Muscle of leg (tissue), 11 donors: Measurements from ENCODE around the gene RFNG. TPM values are rescaled to one million over a fixed set of nuclear protein-coding genes. Genes with fewer than 3 reads are reported as not detected.
"Not testable (repeated sequence)": the region's sequence is repeated elsewhere in the genome, so short reads cannot be mapped to it uniquely, and the experiment has no call there.

ENCODE experiments used
- DNase-seq: peaks from one replicate; pipeline ENCODE4 v3.0.0; 2013
- H3K27ac ChIP-seq: one replicate; pipeline ENCODE4 v1.5.1; 2013; ENCODE audit warnings: mild to moderate bottlenecking, low read length, control low read depth
- H3K27me3 ChIP-seq: one replicate; pipeline ENCODE4 v1.6.1; 2013; ENCODE audit warnings: low read length; ENCODE audit not compliant: control insufficient read depth, insufficient read depth
- H3K36me3 ChIP-seq: one replicate; pipeline ENCODE4 v1.6.1; 2013; ENCODE audit warnings: low read length; ENCODE audit not compliant: control insufficient read depth, insufficient read depth
- H3K4me1 ChIP-seq: one replicate; pipeline ENCODE4 v1.6.1; 2013; ENCODE audit warnings: low read length; ENCODE audit not compliant: control insufficient read depth, insufficient read depth
- H3K4me3 ChIP-seq: one replicate; pipeline ENCODE4 v1.5.1; 2013; ENCODE audit warnings: low read length, control low read depth
- H3K9me3 ChIP-seq: replicated peaks from 2 replicates; pipeline ENCODE4 v1.6.1; 2013; ENCODE audit warnings: low read depth, low read length; ENCODE audit not compliant: control insufficient read depth
- WGBS: methylation state at CpG from one replicate; pipeline ENCODE4 v1.1.5; 2013; ENCODE audit warnings: missing lambda C conversion rate; ENCODE audit not compliant: insufficient coverage; 5-methylcytosine and 5-hydroxymethylcytosine counted together
- polyA plus RNA-seq, 8 donors: library from polyadenylated mRNA; unstranded; fragments of 120-200 nt; gene quantifications; one replicate each; pipeline versions ENCODE4 v1.2.1 to v1.2.3, GENCODE V29; 2013; ENCODE audit warnings: inconsistent platforms in 1 of 8, low replicate concordance in 1 of 8; ENCODE audit not compliant: insufficient read length in 8 of 8, insufficient read depth in 1 of 8
- total RNA-seq: library from RNA; stranded (reverse); fragments of 120-200 nt; gene quantifications from one replicate; pipeline ENCODE4 v1.2.4, GENCODE V29; 2013

The RFNG gene
- total and polyA plus RNA-seq, 9 donors, result 21.6 to 47.1 (median 31.5) TPM

DNA sequence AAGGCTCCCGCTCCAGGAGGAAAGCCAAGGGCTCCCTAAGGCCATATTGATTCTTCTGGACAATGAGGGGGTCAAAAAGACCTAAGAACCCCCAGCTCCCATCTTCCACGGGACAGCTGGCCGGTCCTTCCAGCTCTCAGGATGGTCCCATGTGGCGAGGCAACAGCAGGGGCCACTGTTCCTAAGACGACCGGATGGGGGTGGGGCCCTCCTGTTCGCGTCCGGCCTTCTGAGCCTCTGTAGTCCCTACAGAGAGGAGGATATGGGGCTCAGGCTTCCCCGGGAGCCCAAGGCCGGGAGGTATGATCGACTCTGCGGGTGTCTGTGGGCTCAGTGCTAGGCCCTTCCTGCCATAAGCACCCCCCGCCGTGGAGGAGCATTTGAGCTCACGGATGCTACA, 8.1 kb downstream of the RFNG start:
- H3K4me1 ChIP-seq, result no peaks in the 10 kb centered on the region
- H3K9me3 ChIP-seq, result no peaks in the 10 kb centered on the region
- no peak overlapping the region for H3K27ac ChIP-seq
- H3K4me3 ChIP-seq, result no peak overlapping the region
- DNase-seq, result no peak
- H3K27me3 ChIP-seq, result no peaks in the 10 kb centered on the region
- 48% methylated on average over 13 of the region's 16 CpGs for WGBS
- H3K36me3 ChIP-seq, result peaks cover 21% of the 10 kb centered on the region

GRCh38 chr17:82042649-82043048, 9.0 kb downstream of the RFNG start:
- H3K27ac ChIP-seq, result no peak overlapping the region
- H3K36me3 ChIP-seq, result peaks cover 13% of the 10 kb centered on the region
- H3K4me3 ChIP-seq, result no peak overlapping the region
- no peaks in the 10 kb centered on the region for H3K27me3 ChIP-seq
- DNase-seq, result no peak
- peaks cover 5% of the 10 kb centered on the region for H3K4me1 ChIP-seq
- 79% methylated on average over 7 of the region's 9 CpGs for WGBS
- no peaks in the 10 kb centered on the region for H3K9me3 ChIP-seq

DNA sequence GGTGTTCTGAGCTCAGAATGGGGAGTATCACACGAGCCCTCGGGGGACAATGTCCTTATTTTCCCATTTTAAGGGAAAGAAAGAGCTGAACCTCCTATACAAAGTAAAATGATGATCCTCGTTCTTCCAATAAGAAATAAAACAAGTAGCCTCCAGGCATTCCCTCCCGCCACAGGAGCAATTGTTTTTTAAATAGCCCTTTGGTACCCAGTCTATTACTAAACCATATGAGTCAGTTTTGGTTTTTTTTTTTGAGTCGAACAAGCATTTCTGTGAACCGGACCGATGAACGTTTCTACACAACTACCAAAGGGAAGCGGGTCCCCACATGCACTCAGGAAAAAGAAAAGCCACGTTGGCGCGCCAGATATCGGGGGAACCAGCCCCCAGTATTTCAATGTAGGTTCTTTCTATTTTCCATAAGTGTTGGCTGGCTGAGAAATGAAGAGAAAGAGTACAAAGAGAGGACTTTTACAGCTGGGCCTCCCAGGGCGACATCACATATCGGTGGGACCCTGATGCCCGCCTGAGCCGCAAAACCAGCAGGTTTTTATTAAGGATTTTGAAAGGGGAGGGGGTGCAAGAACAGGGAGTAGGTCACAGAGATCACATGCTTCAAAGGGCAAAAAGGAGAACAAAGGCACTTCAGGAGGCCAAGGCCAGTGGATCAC, 10.3 kb downstream of the RFNG start:
- peaks cover 2% of the 10 kb centered on the region for H3K36me3 ChIP-seq
- no peak overlapping the region for H3K4me3 ChIP-seq
- no peak for DNase-seq
- H3K27ac ChIP-seq, result no peak overlapping the region
- WGBS, result 56% methylated on average over 6 of the region's 17 CpGs
- no peaks in the 10 kb centered on the region for H3K9me3 ChIP-seq
- H3K4me1 ChIP-seq, result peaks cover 13% of the 10 kb centered on the region
- no peaks in the 10 kb centered on the region for H3K27me3 ChIP-seq

DNA sequence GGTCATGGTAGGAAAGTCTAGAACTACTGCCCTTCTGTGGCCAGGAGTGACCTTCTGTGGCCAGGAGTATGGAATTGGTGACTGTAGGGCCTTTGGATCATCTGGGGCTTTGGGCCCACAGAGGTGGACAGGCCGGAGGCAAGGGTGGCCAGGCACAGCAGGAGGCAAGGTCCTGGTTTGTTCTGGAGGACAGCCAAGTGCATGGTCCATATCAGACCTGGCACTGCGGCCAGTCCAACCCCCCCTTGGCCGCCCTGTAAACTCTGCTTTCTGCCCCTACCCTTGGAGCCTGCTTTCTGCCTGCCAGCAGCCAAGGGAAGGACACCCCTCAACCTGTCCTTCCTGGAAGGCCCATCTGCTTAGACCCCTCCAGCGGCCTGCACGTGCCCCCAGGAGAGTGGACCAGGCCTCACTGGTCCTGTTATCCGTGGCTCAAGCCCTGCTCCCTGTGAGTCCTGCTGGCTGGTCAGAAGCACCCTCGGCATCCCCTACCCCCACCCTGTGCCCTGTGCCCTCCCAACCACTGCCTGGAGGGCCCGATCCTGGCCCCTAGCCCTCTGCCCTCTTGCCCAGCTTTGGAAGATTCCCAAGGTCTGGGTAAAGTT, 11.8 kb downstream of the RFNG start:
- Histone ChIP-seq H3K27ac (no peak overlapping the region), H3K9me3 (no peaks in the 10 kb centered on the region), H3K4me3 (no peak overlapping the region), H3K27me3 (no peaks in the 10 kb centered on the region), H3K36me3 (peaks cover 5% of the 10 kb centered on the region), H3K4me1 (peaks cover 16% of the 10 kb centered on the region)
- WGBS, result 91% methylated on average over 6 of the region's 8 CpGs
- no peak for DNase-seq

DNA sequence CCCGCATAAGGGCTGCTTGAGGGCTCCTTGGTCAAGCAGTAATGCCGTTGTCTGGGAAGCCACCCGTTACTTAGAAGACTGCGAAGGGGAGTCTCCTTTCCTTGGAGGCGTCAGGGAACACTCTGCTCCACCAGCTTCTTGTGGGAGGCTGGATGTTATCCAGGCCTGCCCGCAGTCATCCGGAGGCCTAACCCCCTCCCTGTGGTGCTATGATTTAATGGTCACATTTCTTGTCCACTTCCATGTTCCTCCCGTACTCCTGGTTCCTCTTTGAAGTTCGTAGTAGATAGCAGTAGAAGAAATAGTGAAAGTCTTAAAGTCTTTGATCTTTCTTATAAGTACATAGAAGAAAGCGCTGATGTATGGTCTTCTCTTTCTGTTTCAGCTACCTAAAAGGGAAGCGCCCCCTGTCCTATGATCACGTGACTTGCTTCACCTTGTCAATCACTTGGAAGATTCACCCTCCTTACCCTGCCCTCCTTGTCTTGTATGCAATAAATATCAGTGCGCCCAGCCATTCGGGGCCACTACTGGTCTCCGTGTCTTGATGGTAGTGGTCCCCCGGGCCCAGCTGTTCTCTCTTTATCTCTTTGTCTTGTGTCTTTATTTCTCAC, 12.7 kb downstream of the RFNG start:
- H3K4me1 ChIP-seq, result peaks cover 16% of the 10 kb centered on the region
- H3K27ac ChIP-seq, H3K9me3 ChIP-seq, H3K4me3 ChIP-seq, H3K27me3 ChIP-seq, H3K36me3 ChIP-seq, DNase-seq: not testable (repeated sequence)
- 90% methylated on average over 7 of the region's 16 CpGs for whole genome bisulfite sequencing

GRCh38 chr17:82037889-82038195, 13.8 kb downstream of the RFNG start:
- WGBS, result 8% methylated on average over 10 of the region's 10 CpGs
- Histone ChIP-seq H3K9me3 (no peaks in the 10 kb centered on the region), H3K4me1 (peaks cover 16% of the 10 kb centered on the region), H3K36me3 (peaks cover 8% of the 10 kb centered on the region), H3K27me3 (peaks cover 2% of the 10 kb centered on the region), H3K27ac (peak overlapping the region; percentile 25), H3K4me3 (peak overlapping the region; percentile 45)
- DNase-seq, result no peak

- WGBS, result under 1% methylated on average over 91 of the region's 92 CpGs
- Histone ChIP-seq H3K27ac (peak within 1 kb of the TSS; percentile 96), H3K9me3 (no peaks in the 10 kb centered on the region), H3K36me3 (peaks cover 8% of the 10 kb centered on the region), H3K4me1 (peaks cover 20% of the 10 kb centered on the region), H3K4me3 (peak within 1 kb of the TSS; percentile 72), H3K27me3 (peaks cover 8% of the 10 kb centered on the region)
- DNase-seq, result peak; percentile 99
Measured at GRCh38 chr17:82037092-82037888, 14.3 kb downstream of the RFNG start, which contains the start of gene DCXR. Gene DCXR, minus strand, starts transcription at chr17:82037697. Its CDS starts 15 bp downstream, at chr17:82037682.

GRCh38 chr17:82036634-82037091, 14.9 kb downstream of the RFNG start:
- H3K4me1 ChIP-seq, result peaks cover 24% of the 10 kb centered on the region
- H3K4me3 ChIP-seq, result peak overlapping the region; percentile 72
- no peak for DNase-seq
- 36% methylated on average over 23 of the region's 23 CpGs for WGBS
- peaks cover 8% of the 10 kb centered on the region for H3K36me3 ChIP-seq
- peaks cover 11% of the 10 kb centered on the region for H3K27me3 ChIP-seq
- no peaks in the 10 kb centered on the region for H3K9me3 ChIP-seq
- peak overlapping the region; percentile 78 for H3K27ac ChIP-seq

GRCh38 chr17:82035956-82036633, 15.5 kb downstream of the RFNG start:
- H3K27ac ChIP-seq, result no peak overlapping the region
- no peak for DNase-seq
- H3K4me3 ChIP-seq, result peak overlapping the region; percentile 72
- no peaks in the 10 kb centered on the region for H3K9me3 ChIP-seq
- H3K27me3 ChIP-seq, result peaks cover 11% of the 10 kb centered on the region
- peaks cover 25% of the 10 kb centered on the region for H3K4me1 ChIP-seq
- WGBS, result 78% methylated on average over 13 of the region's 20 CpGs
- H3K36me3 ChIP-seq, result peaks cover 8% of the 10 kb centered on the region
